Hypothalamus (tissue), 51 donors: ENCODE results near the gene BOD1.
A peak's percentile ranks its signal among the peaks of the same experiment; 100 is the strongest.

Experiments used
- DNase-seq, 51 donors: peaks; one replicate each; lab custom pipeline; 2025; lab: John Stamatoyannopoulos, UW

BOD1 gene

GRCh38 chr5:173616577-173617118 is at the start of gene BOD1:
TSS of gene BOD1 (minus strand) at chr5:173616650. CDS start at chr5:173616436, 214 bp downstream.
- peak; percentile 78 to 99 (median 96) for DNase-seq

- no peak for DNase-seq
These were observed 48.9 kb upstream of the BOD1 start for GRCh38 chr5:173665326-173665725.

- peak in 17 of 51 donors; percentile 9 to 62 (median 25) for DNase-seq
These were observed 47.7 kb upstream of the BOD1 start for GRCh38 chr5:173664154-173664526.

- DNase-seq = no peak
These were observed 47.1 kb upstream of the BOD1 start for GRCh38 chr5:173663352-173664153.

- no peak for DNase-seq
These were observed 46.3 kb upstream of the BOD1 start for GRCh38 chr5:173662581-173663351.

- peak in 1 of 51 donors; percentile 38 for DNase-seq
These were observed 44.2 kb upstream of the BOD1 start for GRCh38 chr5:173660481-173661280.

- no peak for DNase-seq
These were observed 43.0 kb upstream of the BOD1 start for GRCh38 chr5:173659423-173659822.

GRCh38 chr5:173657741-173658356 is 41.4 kb upstream of the BOD1 start:
- no peak for DNase-seq

- no peak for DNase-seq
These were observed 38.8 kb upstream of the BOD1 start for GRCh38 chr5:173655196-173655797.

GRCh38 chr5:173653822-173654523 is 37.5 kb upstream of the BOD1 start:
- no peak for DNase-seq

- DNase-seq = no peak
These were observed 31.9 kb upstream of the BOD1 start for GRCh38 chr5:173648308-173648866.

GRCh38 chr5:173646692-173647091 is 30.2 kb upstream of the BOD1 start:
- DNase-seq = no peak

GRCh38 chr5:173645890-173646574 is 29.6 kb upstream of the BOD1 start:
- no peak for DNase-seq

GRCh38 chr5:173645437-173645807 is 29.0 kb upstream of the BOD1 start:
- no peak for DNase-seq

- DNase-seq = peak in 1 of 51 donors; percentile 26
These were observed 28.4 kb upstream of the BOD1 start for GRCh38 chr5:173644673-173645436.

- DNase-seq = peak in 41 of 51 donors; percentile 20 to 87 (median 64)
These were observed 27.5 kb upstream of the BOD1 start for GRCh38 chr5:173643964-173644363.

- no peak for DNase-seq
These were observed 26.5 kb upstream of the BOD1 start for GRCh38 chr5:173642895-173643481.
